ENCODE measurements around the gene RBM10. TPM values are rescaled to one million over a fixed set of nuclear protein-coding genes. Genes with fewer than 3 reads are reported as not detected.

The RBM10 gene
- total RNA-seq, 1 experiment from 2014 or later, result 55.8 TPM

GRCh38 chrX:47224896-47225290 is 79.9 kb downstream of the RBM10 start:
- Histone ChIP-seq H3K27me3 (ENCODE audit: insufficient read depth, low read length) (no peaks in the 10 kb centered on the region), H4K20me1 (ENCODE audit: control insufficient read depth, insufficient read depth, insufficient read length) (peaks cover 2% of the 10 kb centered on the region), H3K4me2 (ENCODE audit: insufficient read depth, insufficient read length, low read length) (no peak overlapping the region), H3K79me2 (ENCODE audit: insufficient read depth, low read length) (peaks cover 17% of the 10 kb centered on the region; the same call in 1 of the 2 replicates), H2BK5ac (ENCODE audit: insufficient read length, low read length) (no peak overlapping the region), H4K8ac (replicated peaks; ENCODE audit: insufficient read length, low read depth, low read length) (no peak overlapping the region), H2BK20ac (ENCODE audit: low read depth, low read length, poor library complexity, severe bottlenecking) (no peak overlapping the region), H2AK5ac (ENCODE audit: insufficient read length, low read length) (no peak overlapping the region), H3K79me1 (ENCODE audit: insufficient read depth, low read depth, low read length, poor library complexity, severe bottlenecking) (peaks cover 5% of the 10 kb centered on the region), H3K9ac (ENCODE audit: extremely low read depth, insufficient read length, low read length) (no peak overlapping the region), H2BK15ac (ENCODE audit: low read depth, low read length) (no peak overlapping the region), H3K23ac (ENCODE audit: insufficient read length, low read depth, low read length) (no peak overlapping the region), H3K23me2 (ENCODE audit: insufficient read length, low read depth, low read length, poor library complexity, severe bottlenecking) (peaks cover 3% of the 10 kb centered on the region), H3T11ph (ENCODE audit: low read length) (no peak overlapping the region), H3K4me1 (ENCODE audit: insufficient read depth, low read length) (peaks cover 4% of the 10 kb centered on the region; the same call in 1 of the 2 replicates), H3K4ac (ENCODE audit: low read depth, low read length) (no peak overlapping the region), H2AFZ (ENCODE audit: low read length) (no peak overlapping the region), H2BK12ac (ENCODE audit: insufficient read length, low read depth, low read length) (no peak overlapping the region), H3K14ac (ENCODE audit: insufficient read depth, low read length) (no peak overlapping the region), H2BK120ac (ENCODE audit: low read depth, low read length, poor library complexity, severe bottlenecking) (no peak overlapping the region), H4K91ac (ENCODE audit: insufficient read length, low read depth, low read length) (no peak overlapping the region), H3K27ac (ENCODE audit: insufficient read length, low read depth, low read length) (no peak overlapping the region), H4K5ac (ENCODE audit: insufficient read length, low read depth, low read length) (no peak overlapping the region), H3K56ac (ENCODE audit: insufficient read length, low read depth, low read length) (no peak overlapping the region), H3K9me3 (ENCODE audit: control insufficient read depth, low read depth, low read length) (no peaks in the 10 kb centered on the region), H3K18ac (ENCODE audit: insufficient read length, low read depth, low read length) (no peak overlapping the region)
- Mint-ChIP-seq H3K27ac (no peak overlapping the region; a peak in 1 of 7 replicates), H3K9me3 (no peaks in the 10 kb centered on the region; a peak in 1 of 5 replicates), H3K4me3 (no peak overlapping the region), H3K36me3 (ENCODE audit: insufficient read depth in 1 of 3, low read depth in 3 of 3) (peaks cover 77 to 90% (median 86%) of the 10 kb centered on the region in 3 experiments), H3K27me3 (ENCODE audit: low read depth) (no peaks in the 10 kb centered on the region; the same call in 1 of the 2 replicates), H3K4me1 (peaks cover 11% of the 10 kb centered on the region in 2 experiments)
- no CpG with 5 or more reads among the region's 4 CpGs for WGBS (ENCODE audit: extremely low coverage, insufficient read length, low lambda C conversion rate)
- no peak for TF ChIP-seq CTCF (conservative IDR thresholded peaks at IDR 0.05)
- DNase-seq, result no peak
